Thyroid gland (tissue), 4 donors: ENCODE measurements around the gene CXCR1.
A peak's percentile ranks its signal among the peaks of the same experiment; 100 is the strongest.

Experiments
- CTCF ChIP-seq, 6 experiments: fragments of 200-600 bp in 3 of 6; fragments of 450-650 bp in 3 of 6; sonication (generic) in 3 of 6; IDR thresholded peaks; one replicate each; pipeline ENCODE4 v1.5.1; 2016 to 2019; ENCODE audit warnings: antibody characterized with exemption in 6 of 6, mild to moderate bottlenecking in 2 of 6, inconsistent platforms in 1 of 6, moderate library complexity in 1 of 6
- POLR2A ChIP-seq, 2 donors: fragments of 450-650 bp; IDR thresholded peaks; one replicate each; pipeline ENCODE4 v1.6.1; 2017; ENCODE audit warnings: antibody characterized with exemption in 2 of 2, mild to moderate bottlenecking in 2 of 2, moderate library complexity in 1 of 2

GRCh38 chr2:218186355-218186766, 19.6 kb upstream of the CXCR1 start:
- peak; percentile 49 to 84 (median 72) for TF ChIP-seq CTCF (IDR thresholded peaks at IDR 0.05)
- no peak for TF ChIP-seq POLR2A (IDR thresholded peaks at IDR 0.05)
